NOMO-1 treated with DMSO at 0.1 percent for 48 hours (cell line): ENCODE results near the gene SHROOM3.
"Not testable (repeated sequence)": the region's sequence is repeated elsewhere in the genome, so short reads cannot be mapped to it uniquely, and the experiment has no call there.

Source experiments
- DNase-seq: peaks from one replicate; lab custom pipeline; 2025; ENCODE audit not compliant: unreplicated experiment; lab: John Stamatoyannopoulos, UW

SHROOM3 gene

DNA sequence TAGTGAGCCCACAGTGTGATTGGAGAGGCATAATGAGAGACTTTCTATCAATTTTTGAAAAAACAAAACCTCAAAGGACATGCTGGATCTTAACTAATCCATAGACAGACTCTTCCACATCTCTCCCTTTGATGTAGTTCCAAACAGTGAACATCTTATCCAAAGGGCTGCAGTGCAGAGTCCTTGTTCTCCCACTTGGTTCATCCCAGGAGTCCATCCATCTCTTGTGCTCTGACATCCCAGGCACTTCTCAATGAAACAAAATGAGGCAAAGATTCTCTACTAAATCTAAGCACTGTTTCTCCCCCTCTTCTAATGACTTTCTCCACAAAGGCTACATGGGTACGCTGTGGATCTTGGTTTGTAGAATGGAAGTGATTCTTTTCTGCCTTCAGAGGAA lies 8.3 kb downstream of the SHROOM3 start:
- DNase-seq, result no peak

DNA sequence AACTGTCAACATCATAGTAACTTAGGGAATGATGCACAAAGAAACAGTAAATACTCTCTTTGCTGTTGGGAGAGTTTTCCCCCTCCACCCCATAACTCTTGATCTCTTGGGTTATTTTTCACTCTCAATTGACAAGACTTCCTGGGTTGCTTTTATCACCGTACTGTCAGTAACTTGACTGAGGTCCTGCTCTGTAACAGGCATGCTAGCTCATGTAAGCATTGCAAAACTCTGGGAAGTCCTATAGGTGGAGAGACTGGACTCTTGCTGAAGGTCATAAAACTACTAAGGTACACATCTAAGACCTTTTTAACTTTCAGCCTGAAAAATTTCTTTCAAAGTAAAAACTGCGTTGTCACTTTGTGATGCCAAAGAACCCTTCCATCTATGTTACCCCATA lies 10.9 kb downstream of the SHROOM3 start:
- DNase-seq, result no peak

DNA sequence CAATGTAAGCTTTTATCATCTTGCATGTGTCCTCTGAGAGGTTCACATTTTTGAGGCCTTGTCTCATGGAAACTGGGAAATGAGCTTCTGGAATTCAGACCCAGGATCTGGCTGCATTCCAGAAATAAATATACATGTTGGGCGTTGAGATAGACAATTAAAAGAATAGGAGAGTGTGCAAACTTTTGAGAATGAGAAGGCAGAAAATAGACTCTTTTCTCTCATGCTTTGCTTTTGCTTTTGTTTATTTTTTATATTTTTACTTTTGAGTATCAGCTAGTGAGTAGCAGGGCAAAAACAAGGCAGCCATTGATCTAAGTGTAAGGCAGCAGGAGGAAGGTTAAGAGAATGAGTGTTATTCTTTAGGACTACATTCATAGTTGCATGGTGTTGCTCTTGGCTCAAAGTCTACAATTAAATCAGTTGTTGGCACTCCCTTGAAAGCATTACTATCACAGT lies 12.4 kb downstream of the SHROOM3 start:
- no peak for DNase-seq

- no peak for DNase-seq
Observed at GRCh38 chr4:76448211-76448610, 13.2 kb downstream of the SHROOM3 start.

DNA sequence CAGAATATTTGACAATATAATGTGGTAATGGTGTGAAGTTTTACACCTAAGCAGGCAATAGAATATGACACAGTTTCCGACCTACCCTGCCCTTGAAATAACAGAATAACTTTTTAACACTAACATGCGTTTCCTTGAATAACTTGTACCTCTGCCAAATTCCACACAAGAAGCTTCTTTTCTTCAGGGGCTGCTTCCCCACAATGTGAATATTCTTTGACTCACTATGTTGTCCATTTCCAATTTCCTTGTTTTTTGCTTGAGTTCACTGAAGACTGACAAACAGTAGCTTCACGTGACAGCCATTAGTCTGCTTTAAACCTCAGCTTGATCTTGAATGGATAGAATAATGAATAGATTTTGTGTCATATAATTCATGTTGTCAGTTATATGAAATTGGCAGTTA lies 14.3 kb downstream of the SHROOM3 start:
- no peak for DNase-seq

DNA sequence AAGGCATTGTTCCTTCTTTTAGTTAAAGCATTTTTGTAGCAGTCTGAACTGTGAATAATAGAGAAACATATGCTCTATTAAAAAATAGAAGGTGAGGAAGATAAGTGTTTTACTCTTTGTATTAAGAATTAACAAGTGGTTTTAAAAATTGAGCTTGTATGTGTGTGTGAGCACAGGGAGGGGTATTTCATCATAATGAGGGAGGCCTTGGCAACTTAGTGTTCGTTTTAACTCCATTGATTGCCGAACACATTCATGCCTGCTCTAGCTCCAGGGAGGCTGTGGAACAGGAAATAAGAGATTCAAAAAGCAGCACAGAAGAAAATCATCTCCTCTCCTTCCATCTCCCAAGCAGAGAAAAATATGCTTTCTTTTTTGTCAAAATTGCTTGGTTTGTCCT lies 14.8 kb downstream of the SHROOM3 start:
- DNase-seq, result no peak

GRCh38 chr4:76453232-76453631 lies 18.2 kb downstream of the SHROOM3 start:
- no peak for DNase-seq

DNA sequence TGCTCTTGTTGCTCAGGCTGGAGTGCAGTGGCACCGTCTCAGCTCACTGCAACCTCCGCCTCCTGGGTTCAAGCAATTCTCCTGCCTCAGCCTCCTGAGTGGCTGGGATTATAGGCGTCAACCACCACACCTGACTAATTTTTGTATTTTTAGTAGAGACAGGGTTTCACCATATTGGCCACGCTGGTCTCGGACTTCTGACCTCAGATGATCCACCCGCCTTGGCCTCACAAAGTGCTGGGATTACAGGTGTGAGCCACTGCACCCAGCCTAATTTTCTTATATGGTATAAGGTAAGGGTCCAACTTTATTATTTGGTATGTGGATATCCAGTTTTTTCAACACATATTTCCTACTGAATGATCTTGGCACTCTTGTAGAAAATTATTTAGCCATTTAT lies 19.0 kb downstream of the SHROOM3 start:
- DNase-seq, result not testable (repeated sequence)

DNA sequence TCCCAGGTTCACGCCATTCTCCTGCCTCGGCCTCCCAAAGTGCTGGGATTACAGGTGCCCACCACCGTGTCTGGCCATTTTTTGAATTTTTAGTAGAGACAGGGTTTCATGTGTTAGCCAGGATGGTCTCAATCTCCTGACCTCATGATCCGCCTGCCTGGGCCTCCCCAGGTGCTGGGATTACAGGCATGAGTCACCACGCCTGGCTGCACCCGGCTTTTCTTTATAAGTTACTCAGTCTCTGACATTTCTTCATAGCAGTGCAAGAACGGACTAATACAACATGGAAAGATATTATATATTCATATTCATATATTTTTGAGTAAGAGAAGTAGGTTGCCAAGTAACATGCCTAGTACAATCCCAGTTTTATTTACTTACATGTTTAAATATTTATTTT lies 22.9 kb downstream of the SHROOM3 start:
- DNase-seq, result no peak

DNA sequence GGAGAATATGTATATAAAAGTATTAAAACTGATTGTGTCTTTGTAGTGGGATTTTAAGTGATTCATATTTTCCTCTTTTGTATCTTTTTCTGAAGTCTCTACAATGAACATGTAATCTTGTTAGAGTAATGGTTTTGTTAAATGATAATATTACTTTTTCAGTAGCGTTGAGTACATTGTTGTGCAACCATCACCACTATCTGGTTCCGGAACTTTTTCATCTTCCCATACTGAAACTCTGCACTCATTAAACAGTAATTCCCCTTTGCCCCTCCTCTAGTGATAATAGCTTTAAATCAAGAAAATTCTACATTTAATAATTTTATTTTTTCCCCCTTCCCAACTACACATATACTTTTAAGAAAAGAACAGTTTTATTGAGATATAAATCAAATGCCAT lies 23.3 kb downstream of the SHROOM3 start:
- DNase-seq, result no peak

DNA sequence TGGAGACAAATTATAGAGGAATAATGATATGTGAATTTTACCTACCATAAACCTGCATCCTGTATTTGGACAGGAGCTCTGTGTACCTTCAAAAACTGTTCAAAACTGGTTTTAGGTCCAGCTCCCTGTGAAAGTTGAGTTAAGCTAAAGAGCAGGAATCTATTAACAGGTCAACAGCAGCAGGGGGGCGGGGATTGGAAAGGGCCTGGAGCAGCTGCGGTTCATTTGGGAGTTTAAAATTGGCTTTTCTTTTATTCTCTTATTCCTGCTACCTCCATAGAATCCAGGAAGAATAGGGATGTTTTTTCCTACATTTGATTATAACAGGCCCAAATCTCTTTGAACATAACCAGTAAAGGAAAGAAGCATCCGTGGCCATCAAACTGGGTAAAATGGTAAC lies 23.8 kb downstream of the SHROOM3 start:
- no peak for DNase-seq

DNA sequence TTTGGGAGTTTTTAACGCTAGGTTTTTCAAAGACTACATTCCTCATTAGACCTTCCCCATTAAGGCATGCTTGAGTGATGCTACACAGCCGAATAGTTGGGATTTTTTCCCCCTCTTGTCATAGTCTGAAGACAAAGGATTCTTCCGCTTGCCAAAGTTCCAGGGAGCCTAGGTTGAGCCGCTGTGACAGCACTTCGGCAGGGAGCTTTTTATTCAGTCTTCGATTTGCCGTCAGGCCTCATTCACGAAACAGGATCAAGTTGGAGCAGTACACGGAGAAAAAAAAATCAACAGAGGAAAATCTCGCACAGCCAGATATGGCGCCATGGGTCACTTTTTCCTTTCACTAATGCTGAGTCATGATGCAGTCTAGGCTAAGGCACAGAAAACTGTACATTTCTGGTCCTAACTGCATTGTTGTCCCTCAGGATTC lies 24.3 kb downstream of the SHROOM3 start:
- no peak for DNase-seq

DNA sequence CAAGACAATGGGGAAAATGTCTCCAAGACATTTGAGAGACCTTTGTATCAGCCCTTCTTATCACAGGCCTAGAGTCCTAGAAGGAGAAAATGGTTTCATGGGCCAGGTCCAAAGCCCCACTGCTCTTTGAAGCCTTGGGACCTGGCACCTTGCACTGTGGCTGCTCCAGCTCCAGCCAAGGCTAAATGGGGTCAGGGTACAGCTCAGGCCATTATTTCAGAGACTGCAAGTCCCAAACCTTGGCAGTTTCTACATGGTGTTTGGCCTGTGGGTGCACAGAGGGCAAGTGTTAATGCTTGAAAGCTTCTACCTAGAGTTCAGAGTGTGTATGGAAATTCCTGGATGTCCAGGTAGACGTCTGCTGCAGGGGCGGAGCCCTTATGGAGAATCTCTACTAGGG lies 28.5 kb downstream of the SHROOM3 start:
- DNase-seq, result no peak

DNA sequence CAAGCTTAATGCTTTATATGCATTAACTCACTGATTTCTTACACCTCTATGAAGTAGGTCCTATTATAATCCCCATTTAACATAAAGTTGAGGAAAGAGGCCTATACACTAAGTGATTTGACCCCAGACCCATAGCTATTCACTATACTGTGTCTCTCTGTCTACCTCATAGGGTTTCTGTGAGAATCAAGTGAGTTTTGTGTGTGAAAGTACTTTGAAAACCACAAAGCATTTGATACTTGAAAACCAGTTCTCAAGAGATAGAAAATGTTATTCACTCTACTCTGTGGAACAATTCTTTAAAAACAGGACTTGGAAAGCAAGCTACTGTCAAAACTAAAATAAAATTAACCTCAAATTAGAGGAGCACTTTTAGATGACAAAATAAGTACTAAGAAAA lies 35.0 kb downstream of the SHROOM3 start:
- DNase-seq, result no peak

DNA sequence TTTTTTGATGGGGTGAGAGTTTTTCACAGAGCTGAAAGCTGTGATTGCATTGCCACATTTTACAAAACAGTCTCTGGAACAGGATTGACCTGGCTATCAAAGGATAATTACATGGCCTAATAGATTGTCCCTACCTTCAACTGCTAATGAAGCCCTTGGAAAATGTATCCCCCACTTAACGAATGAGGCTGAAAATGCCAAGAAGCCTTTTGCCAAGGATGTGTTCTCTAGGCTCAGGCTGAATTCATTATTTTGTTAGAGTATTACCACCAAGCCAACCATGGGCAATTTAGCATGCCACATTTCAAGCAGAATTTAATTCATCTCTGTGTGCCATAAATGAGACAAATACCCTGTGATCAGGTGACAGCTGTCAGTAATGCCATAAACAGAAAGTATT lies 35.5 kb downstream of the SHROOM3 start:
- DNase-seq, result no peak

GRCh38 chr4:76476571-76476970 lies 41.5 kb downstream of the SHROOM3 start:
- DNase-seq, result no peak

- DNase-seq, result no peak
Observed at GRCh38 chr4:76484654-76485053, 49.6 kb downstream of the SHROOM3 start.

GRCh38 chr4:76485450-76485849 lies 50.4 kb downstream of the SHROOM3 start:
- DNase-seq, result no peak

GRCh38 chr4:76486588-76487276 lies 51.7 kb downstream of the SHROOM3 start:
- DNase-seq, result no peak

GRCh38 chr4:76487621-76488020 lies 52.6 kb downstream of the SHROOM3 start:
- DNase-seq, result no peak

DNA sequence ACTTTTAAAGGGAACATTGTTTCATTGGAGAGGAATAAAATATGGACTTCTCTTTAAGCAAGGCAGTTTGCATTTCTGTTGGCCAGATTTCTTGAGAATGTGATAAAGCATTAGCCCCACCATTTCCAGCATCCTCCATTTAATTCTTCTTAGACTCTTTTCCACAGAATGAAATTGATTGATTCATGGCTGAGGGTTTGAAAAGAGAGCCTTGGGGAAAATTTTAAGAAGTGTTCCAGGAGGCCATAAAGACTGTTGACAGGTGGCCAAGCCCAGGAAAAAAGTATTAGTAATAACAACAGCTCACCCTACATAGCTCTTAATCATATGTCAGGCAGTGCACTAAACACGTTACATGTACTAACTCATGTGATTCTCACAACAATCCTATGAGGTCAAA lies 53.4 kb downstream of the SHROOM3 start:
- no peak for DNase-seq

DNA sequence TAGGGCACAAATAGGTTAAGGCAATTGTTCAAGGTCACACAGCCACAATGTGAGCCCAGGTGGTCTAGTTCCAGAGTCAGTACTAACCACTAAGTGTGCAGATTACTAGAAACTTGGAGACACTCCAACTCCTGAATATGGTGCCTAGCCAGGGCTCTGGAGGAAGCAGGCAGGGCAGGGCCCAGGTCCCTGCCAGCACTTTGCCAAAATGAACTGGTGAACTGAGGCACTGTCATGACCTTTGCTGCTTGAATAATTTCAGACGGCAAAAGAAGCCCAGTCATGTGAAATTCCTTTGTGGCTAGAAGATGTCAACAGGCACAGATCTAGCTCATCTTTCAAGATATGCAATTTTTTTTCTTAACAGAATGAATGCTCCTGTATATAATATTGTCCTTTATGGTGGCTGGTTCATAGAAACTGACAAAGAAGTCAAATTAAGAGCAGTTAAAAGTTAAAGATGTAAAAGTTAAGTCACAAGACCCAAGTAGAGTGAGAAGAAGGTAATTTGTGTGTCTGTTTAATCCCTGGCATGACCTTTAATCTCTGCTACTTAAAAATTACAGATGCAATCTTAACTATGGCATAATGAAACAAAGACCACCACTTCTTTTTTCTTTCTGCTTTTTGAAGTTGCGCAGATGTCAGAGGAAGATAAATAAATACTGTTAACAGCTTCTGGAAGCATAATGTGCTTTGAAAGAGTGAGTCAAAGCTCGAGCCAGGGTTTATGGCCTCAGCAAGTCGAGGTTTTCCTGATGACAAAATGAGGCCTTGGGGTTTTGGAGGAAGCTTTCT lies 54.1 kb downstream of the SHROOM3 start:
- DNase-seq, result no peak
